Glutamatergic neuron (in vitro differentiated cells): ENCODE results near the gene PADI3. TPM values are rescaled to one million over a fixed set of nuclear protein-coding genes. Genes with fewer than 3 reads are reported as not detected.

Source experiments
- DNase-seq: peaks from one replicate; pipeline ENCODE4 v3.0.0; 2022
- H3K27ac Mint-ChIP-seq: one replicate; pipeline ENCODE4 v1.8.0; 2020; ENCODE audit warnings: mild to moderate bottlenecking, mixed read lengths, inconsistent platforms; ENCODE audit not compliant: unreplicated experiment
- H3K27me3 Mint-ChIP-seq: one replicate; pipeline ENCODE4 v1.8.0; 2020; ENCODE audit warnings: mild to moderate bottlenecking, moderate library complexity, mixed read lengths, inconsistent platforms; ENCODE audit not compliant: unreplicated experiment
- H3K36me3 Mint-ChIP-seq: one replicate; pipeline ENCODE4 v1.8.0; 2020; ENCODE audit warnings: mild to moderate bottlenecking, mixed read lengths, inconsistent platforms; ENCODE audit not compliant: unreplicated experiment
- H3K4me1 Mint-ChIP-seq: one replicate; pipeline ENCODE4 v1.8.0; 2020; ENCODE audit warnings: mild to moderate bottlenecking, low read depth, mixed read lengths, inconsistent platforms; ENCODE audit not compliant: unreplicated experiment
- H3K4me3 Mint-ChIP-seq: one replicate; pipeline ENCODE4 v1.8.0; 2020; ENCODE audit warnings: mild to moderate bottlenecking, mixed read lengths, inconsistent platforms; ENCODE audit not compliant: unreplicated experiment
- H3K9me3 Mint-ChIP-seq: one replicate; pipeline ENCODE4 v1.8.0; 2020; ENCODE audit warnings: mild to moderate bottlenecking, moderate library complexity, mixed read lengths, inconsistent platforms; ENCODE audit not compliant: unreplicated experiment
- long read RNA-seq: library from polyadenylated mRNA; unstranded; transcript quantifications from one replicate; pipeline ENCODE4 v2.0.0, GENCODE V29; 2020; ENCODE audit not compliant: unreplicated experiment
- total RNA-seq: library from RNA; stranded (reverse); fragmentation: NEBNext Ultra II Directional; extraction: Animal tissue kit (Norgen Biotek cat#: 25700); gene quantifications from one replicate; pipeline ENCODE4 v1.2.1, GENCODE V29; 2021; ENCODE audit not compliant: unreplicated experiment
- TF ChIP-seq, protein P1 (sequence below): fragments of 200-600 bp; sonication (generic); IDR thresholded peaks from one replicate; pipeline ENCODE4 v1.5.0; 2021; ENCODE audit not compliant: partially characterized antibody, unreplicated experiment

The PADI3 gene, protein sequence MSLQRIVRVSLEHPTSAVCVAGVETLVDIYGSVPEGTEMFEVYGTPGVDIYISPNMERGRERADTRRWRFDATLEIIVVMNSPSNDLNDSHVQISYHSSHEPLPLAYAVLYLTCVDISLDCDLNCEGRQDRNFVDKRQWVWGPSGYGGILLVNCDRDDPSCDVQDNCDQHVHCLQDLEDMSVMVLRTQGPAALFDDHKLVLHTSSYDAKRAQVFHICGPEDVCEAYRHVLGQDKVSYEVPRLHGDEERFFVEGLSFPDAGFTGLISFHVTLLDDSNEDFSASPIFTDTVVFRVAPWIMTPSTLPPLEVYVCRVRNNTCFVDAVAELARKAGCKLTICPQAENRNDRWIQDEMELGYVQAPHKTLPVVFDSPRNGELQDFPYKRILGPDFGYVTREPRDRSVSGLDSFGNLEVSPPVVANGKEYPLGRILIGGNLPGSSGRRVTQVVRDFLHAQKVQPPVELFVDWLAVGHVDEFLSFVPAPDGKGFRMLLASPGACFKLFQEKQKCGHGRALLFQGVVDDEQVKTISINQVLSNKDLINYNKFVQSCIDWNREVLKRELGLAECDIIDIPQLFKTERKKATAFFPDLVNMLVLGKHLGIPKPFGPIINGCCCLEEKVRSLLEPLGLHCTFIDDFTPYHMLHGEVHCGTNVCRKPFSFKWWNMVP
- not detected for total RNA-seq
- long read RNA-seq = 0 reads

DNA sequence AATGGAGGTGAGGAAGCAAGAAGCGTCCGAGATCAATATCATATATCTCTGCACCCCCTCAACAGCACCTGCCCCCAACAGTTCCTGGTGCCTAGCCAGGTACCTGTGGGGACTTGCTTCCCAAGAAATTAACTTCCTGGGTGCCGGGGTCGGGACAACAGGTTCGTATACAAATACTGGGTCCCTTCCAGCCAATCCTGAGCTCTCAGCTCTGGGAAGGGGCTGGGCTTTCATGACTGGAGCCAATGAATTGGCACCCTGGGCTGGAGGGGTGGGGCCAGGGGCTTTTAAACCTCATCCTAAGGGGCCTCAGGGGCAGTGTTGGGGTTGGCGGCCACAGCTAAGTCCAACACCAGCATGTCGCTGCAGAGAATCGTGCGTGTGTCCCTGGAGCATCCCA lies at the start of gene PADI3:
PADI3 (plus strand) TSS at position 318 of the 400 bp plus-strand sequence; CDS start at position 358, 40 bp downstream.
- Mint-ChIP-seq H3K4me1 (peaks cover 3% of the 10 kb centered on the region), H3K27ac (no peak within 1 kb of the TSS), H3K9me3 (peaks cover 4% of the 10 kb centered on the region), H3K27me3 (peaks cover 6% of the 10 kb centered on the region), H3K36me3 (no peaks in the 10 kb centered on the region), H3K4me3 (no peak within 1 kb of the TSS)
- no peak for DNase-seq
- TF ChIP-seq, protein P1, sequence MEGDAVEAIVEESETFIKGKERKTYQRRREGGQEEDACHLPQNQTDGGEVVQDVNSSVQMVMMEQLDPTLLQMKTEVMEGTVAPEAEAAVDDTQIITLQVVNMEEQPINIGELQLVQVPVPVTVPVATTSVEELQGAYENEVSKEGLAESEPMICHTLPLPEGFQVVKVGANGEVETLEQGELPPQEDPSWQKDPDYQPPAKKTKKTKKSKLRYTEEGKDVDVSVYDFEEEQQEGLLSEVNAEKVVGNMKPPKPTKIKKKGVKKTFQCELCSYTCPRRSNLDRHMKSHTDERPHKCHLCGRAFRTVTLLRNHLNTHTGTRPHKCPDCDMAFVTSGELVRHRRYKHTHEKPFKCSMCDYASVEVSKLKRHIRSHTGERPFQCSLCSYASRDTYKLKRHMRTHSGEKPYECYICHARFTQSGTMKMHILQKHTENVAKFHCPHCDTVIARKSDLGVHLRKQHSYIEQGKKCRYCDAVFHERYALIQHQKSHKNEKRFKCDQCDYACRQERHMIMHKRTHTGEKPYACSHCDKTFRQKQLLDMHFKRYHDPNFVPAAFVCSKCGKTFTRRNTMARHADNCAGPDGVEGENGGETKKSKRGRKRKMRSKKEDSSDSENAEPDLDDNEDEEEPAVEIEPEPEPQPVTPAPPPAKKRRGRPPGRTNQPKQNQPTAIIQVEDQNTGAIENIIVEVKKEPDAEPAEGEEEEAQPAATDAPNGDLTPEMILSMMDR = no peak

DNA sequence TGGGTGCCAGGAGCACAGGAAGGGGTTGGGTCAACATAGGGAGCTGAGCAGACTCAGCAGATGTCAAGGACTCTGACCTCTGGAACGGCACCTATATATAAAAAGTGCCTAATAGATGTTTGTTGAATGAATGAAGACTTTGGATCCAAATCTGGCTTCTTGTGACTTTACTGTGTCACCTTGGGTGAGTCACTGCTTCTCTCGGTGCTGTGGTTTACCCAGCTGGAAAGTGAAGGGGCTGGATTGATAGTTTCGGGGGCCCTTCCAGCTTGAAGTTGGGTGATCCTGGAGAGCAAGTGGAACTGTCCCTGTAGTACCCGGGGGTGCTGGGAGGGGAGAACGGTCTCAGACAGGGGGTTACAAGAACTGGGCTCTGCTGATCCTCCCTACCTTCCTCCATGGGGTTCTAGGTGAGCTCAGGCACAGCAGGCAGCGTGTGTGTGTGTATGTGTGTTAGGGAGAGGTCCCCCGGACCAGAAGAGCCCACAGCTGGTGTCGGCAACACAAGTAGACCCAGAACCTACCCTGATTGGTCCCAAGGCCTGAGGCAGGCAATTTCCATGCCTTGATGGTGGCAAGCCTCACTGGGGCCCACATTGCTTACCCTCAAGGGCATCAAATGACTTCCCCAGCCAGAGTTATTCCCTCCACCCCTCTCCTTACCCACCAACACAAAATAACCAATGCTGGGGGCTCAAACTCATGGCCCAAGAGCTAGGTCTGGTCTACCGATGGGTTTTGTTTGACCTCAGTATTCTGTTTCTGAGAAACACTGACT lies 49.4 kb upstream of the PADI3 start:
- Mint-ChIP-seq H3K4me3 (no peak overlapping the region), H3K36me3 (no peaks in the 10 kb centered on the region), H3K4me1 (no peaks in the 10 kb centered on the region), H3K27ac (no peak overlapping the region), H3K9me3 (peaks cover 3% of the 10 kb centered on the region), H3K27me3 (peaks cover 6% of the 10 kb centered on the region)
- TF ChIP-seq, protein P1 = no peak
- DNase-seq = no peak

DNA sequence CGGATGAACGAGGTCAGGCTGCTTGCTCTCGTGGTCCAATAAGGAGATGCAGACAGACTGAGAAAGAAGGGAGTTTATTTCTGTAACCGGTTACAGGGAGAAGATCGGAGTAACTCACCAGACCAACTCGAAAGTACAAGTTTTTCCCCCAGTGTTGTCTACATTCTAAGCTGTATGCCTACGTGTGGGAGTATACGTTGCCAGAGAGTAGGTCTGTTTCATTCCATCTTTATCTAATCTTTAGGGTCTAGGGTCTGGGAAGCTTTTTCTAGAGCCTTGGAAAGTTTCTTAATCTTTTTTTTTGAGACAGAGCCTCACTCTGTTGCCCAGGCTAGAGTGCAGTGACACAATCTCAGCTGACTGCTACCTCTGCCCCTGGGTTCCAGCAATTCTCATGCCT lies 48.7 kb upstream of the PADI3 start:
- Mint-ChIP-seq H3K27me3 (peaks cover 6% of the 10 kb centered on the region), H3K36me3 (no peaks in the 10 kb centered on the region), H3K4me3 (no peak overlapping the region), H3K9me3 (peaks cover 3% of the 10 kb centered on the region), H3K27ac (no peak overlapping the region), H3K4me1 (no peaks in the 10 kb centered on the region)
- DNase-seq = no peak
- TF ChIP-seq, protein P1 = no peak

DNA sequence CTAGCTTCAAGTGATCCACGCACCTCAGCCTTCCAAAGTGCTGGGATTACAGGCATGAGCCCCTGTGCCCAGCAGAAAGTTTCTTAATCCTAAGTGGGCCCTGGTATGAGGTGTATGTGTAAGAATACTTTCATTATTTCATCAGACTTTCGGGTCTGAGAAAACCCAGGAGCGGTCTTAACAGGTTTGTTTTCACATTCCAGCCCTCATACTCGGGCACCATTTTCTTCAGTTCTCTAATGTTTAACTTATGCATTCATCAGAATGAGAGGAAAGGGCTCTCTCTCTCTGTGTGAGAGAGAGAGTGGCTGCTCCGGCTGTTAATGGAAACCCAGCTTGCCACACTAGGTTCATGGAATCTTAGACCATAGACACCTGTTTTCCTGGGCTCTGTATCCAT lies 48.1 kb upstream of the PADI3 start:
- H3K4me1 Mint-ChIP-seq = no peaks in the 10 kb centered on the region
- no peak overlapping the region for H3K4me3 Mint-ChIP-seq
- H3K9me3 Mint-ChIP-seq = peaks cover 6% of the 10 kb centered on the region
- H3K36me3 Mint-ChIP-seq = no peaks in the 10 kb centered on the region
- no peak overlapping the region for H3K27ac Mint-ChIP-seq
- H3K27me3 Mint-ChIP-seq = peaks cover 6% of the 10 kb centered on the region
- TF ChIP-seq, protein P1 = no peak
- no peak for DNase-seq
